Measurements from ENCODE around the gene TUBB1. TPM values are rescaled to one million over a fixed set of nuclear protein-coding genes. Genes with fewer than 3 reads are reported as not detected.
"Not testable (repeated sequence)": the region's sequence is repeated elsewhere in the genome, so short reads cannot be mapped to it uniquely, and the experiment has no call there.

The TUBB1 gene
- total RNA-seq, 1 experiment from 2014 or later = not detected

- Mint-ChIP-seq H3K4me1 (ENCODE audit: insufficient read depth, unreplicated experiment) (peaks cover 25% of the 10 kb centered on the region), H3K27me3 (ENCODE audit: insufficient read depth, unreplicated experiment) (no peaks in the 10 kb centered on the region), H3K36me3 (ENCODE audit: insufficient read depth, unreplicated experiment) (peaks cover 71% of the 10 kb centered on the region), H3K9me3 (ENCODE audit: unreplicated experiment) (peaks cover 8% of the 10 kb centered on the region), H3K27ac (ENCODE audit: low read depth, unreplicated experiment) (no peak overlapping the region), H3K4me3 (ENCODE audit: unreplicated experiment) (no peak overlapping the region)
- no TSS peak for BruUV-seq (replicated peaks)
- intact Hi-C loops (cut with micrococcal nuclease) = no loop called here
- POLR2A ChIA-PET = no interaction called here
- no peak for DNase-seq (ENCODE audit: unreplicated experiment)
- no peak for TF ChIP-seq CTCF (IDR thresholded peaks at IDR 0.05; ENCODE audit: unreplicated experiment)
- CTCF ChIA-PET = no interaction called here
These were observed 18.2 kb downstream of the TUBB1 start for GRCh38 chr20:59037386-59037785.

- CTCF ChIA-PET = no interaction called here
- POLR2A ChIA-PET = interaction anchor here (4.9 kb wide), 1 partner anchor 8 kb away, joined by 107 read pairs; the partner anchor contains the start of gene ATP5F1E
- peaks cover 34% of the 10 kb centered on the region for H3K4me1 Mint-ChIP-seq (ENCODE audit: insufficient read depth, unreplicated experiment)
- intact Hi-C loops (cut with micrococcal nuclease) = no loop called here
- H3K27me3 Mint-ChIP-seq (ENCODE audit: insufficient read depth, unreplicated experiment) = no peaks in the 10 kb centered on the region
- no TSS peak for BruUV-seq (replicated peaks)
- no peak for DNase-seq (ENCODE audit: unreplicated experiment)
- H3K4me3 Mint-ChIP-seq (ENCODE audit: unreplicated experiment) = peak overlapping the region; percentile 86
- peak overlapping the region; percentile 65 for H3K27ac Mint-ChIP-seq (ENCODE audit: low read depth, unreplicated experiment)
- peaks cover 8% of the 10 kb centered on the region for H3K9me3 Mint-ChIP-seq (ENCODE audit: unreplicated experiment)
- no peak for TF ChIP-seq CTCF (IDR thresholded peaks at IDR 0.05; ENCODE audit: unreplicated experiment)
- peaks cover 62% of the 10 kb centered on the region for H3K36me3 Mint-ChIP-seq (ENCODE audit: insufficient read depth, unreplicated experiment)
These were observed 20.0 kb downstream of the TUBB1 start for GRCh38 chr20:59039233-59039632.

DNA sequence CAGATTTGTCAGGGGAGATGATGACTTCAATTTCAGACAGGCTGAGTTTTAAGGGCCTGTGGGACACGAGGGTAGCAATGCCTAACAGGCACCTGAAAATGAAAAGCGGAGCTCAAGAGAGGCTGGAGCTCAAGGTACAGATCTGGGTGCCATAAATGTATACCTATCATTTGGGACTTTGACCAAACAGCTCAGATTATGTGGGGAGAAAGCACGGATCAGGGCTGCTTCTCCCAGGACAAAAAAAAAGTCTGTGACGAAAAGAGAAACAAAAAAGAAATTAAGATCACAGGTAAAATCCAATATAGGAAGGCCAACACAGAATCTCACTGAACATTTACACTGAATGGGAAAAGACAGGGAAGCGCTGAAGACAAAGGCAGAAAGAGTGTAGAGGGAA, 21.4 kb downstream of the TUBB1 start:
- DNase-seq (ENCODE audit: unreplicated experiment) = no peak
- intact Hi-C loops (cut with micrococcal nuclease) = no loop called here
- no peak for TF ChIP-seq CTCF (IDR thresholded peaks at IDR 0.05; ENCODE audit: unreplicated experiment)
- Mint-ChIP-seq H3K27ac (ENCODE audit: low read depth, unreplicated experiment) (peak overlapping the region; percentile 72), H3K4me3 (ENCODE audit: unreplicated experiment) (peak overlapping the region; percentile 86), H3K36me3 (ENCODE audit: insufficient read depth, unreplicated experiment) (peaks cover 48% of the 10 kb centered on the region), H3K27me3 (ENCODE audit: insufficient read depth, unreplicated experiment) (no peaks in the 10 kb centered on the region), H3K9me3 (ENCODE audit: unreplicated experiment) (peaks cover 8% of the 10 kb centered on the region), H3K4me1 (ENCODE audit: insufficient read depth, unreplicated experiment) (peaks cover 34% of the 10 kb centered on the region)
- CTCF ChIA-PET = interaction anchor here (2.3 to 2.5 kb wide), 2 partner anchors 9 to 171 kb away, joined by 7 to 19 read pairs; partner anchors contain the start of gene ATP5F1E
- POLR2A ChIA-PET = interaction anchor here (2.3 to 4.9 kb wide), 2 partner anchors 9 to 30 kb away, joined by 10 to 107 read pairs; partner anchors contain the start of gene ATP5F1E
- BruUV-seq (replicated peaks) = no TSS peak

- H3K9me3 Mint-ChIP-seq (ENCODE audit: unreplicated experiment); H3K27me3 Mint-ChIP-seq (ENCODE audit: insufficient read depth, unreplicated experiment); DNase-seq (ENCODE audit: unreplicated experiment); H3K27ac Mint-ChIP-seq (ENCODE audit: low read depth, unreplicated experiment); intact Hi-C loops (cut with micrococcal nuclease): not testable (repeated sequence)
- peak overlapping the region; percentile 86 for H3K4me3 Mint-ChIP-seq (ENCODE audit: unreplicated experiment)
- BruUV-seq (replicated peaks) = TSS peak; percentile 26
- CTCF ChIA-PET = interaction anchor here (0.6 to 2.5 kb wide), 3 partner anchors 10 to 1896 kb away, joined by 3 to 19 read pairs (median 7); partner anchors contain the start of gene ATP5F1E
- peaks cover 40% of the 10 kb centered on the region for H3K36me3 Mint-ChIP-seq (ENCODE audit: insufficient read depth, unreplicated experiment)
- peaks cover 34% of the 10 kb centered on the region for H3K4me1 Mint-ChIP-seq (ENCODE audit: insufficient read depth, unreplicated experiment)
- POLR2A ChIA-PET = interaction anchor here (0.9 to 4.9 kb wide), 8 partner anchors 10 to 653 kb away, joined by 3 to 107 read pairs (median 4); partner anchors contain the start of genes ATP5F1E, TUBB1 and VAPB
These were observed 22.3 kb downstream of the TUBB1 start for GRCh38 chr20:59041487-59041886.
